Spleen (tissue), 11 donors: ENCODE results near the gene CIDEB. TPM values are rescaled to one million over a fixed set of nuclear protein-coding genes. Genes with fewer than 3 reads are reported as not detected.

ENCODE experiments used
- DNase-seq: peaks from one replicate; pipeline ENCODE4 v3.0.0-alpha.2; 2020
- H3K27ac ChIP-seq, 8 donors: fragments of 200-600 bp; sonication (generic) in 7 of 8; 1 replicate in 4 of 8; 2 replicates in 4 of 8; pipeline versions ENCODE4 v1.5.0 to v1.8.0; 2016 to 2021; ENCODE audit warnings: inconsistent platforms in 4 of 8, mild to moderate bottlenecking in 4 of 8, moderate library complexity in 1 of 8
- H3K27me3 ChIP-seq, 7 donors: fragments of 200-600 bp; sonication (generic) in 6 of 7; replicated peaks in 1 of 7; 1 replicate in 4 of 7; 2 replicates in 3 of 7; pipeline versions ENCODE4 v1.5.0 to v1.8.0; 2016 to 2021; ENCODE audit warnings: inconsistent platforms in 3 of 7, mild to moderate bottlenecking in 1 of 7
- H3K36me3 ChIP-seq, 6 donors: fragments of 200-600 bp; sonication (generic) in 5 of 6; 1 replicate in 4 of 6; 2 replicates in 2 of 6; pipeline versions ENCODE4 v1.5.0 to v1.8.0; 2016 to 2021; ENCODE audit warnings: inconsistent platforms in 2 of 6
- H3K4me1 ChIP-seq, 6 donors: fragments of 200-600 bp; sonication (generic) in 5 of 6; 1 replicate in 3 of 6; 2 replicates in 3 of 6; pipeline versions ENCODE4 v1.5.0 to v1.8.0; 2016 to 2021; ENCODE audit warnings: inconsistent platforms in 3 of 6
- H3K4me3 ChIP-seq, 8 donors: fragments of 200-600 bp; sonication (generic) in 7 of 8; 1 replicate in 4 of 8; 2 replicates in 4 of 8; pipeline versions ENCODE4 v1.5.0 to v1.8.0; 2016 to 2021; ENCODE audit warnings: inconsistent platforms in 4 of 8, mild to moderate bottlenecking in 4 of 8, moderate library complexity in 2 of 8
- H3K9me3 ChIP-seq, 8 donors: fragments of 200-600 bp; sonication (generic) in 7 of 8; 1 replicate in 4 of 8; 2 replicates in 4 of 8; pipeline versions ENCODE4 v1.5.0 to v1.8.0; 2016 to 2021; ENCODE audit warnings: inconsistent platforms in 4 of 8
- POLR2A ChIP-seq, 3 donors: fragments of 450-650 bp; IDR thresholded peaks; one replicate each; pipeline ENCODE4 v1.5.1; 2017; ENCODE audit warnings: antibody characterized with exemption in 3 of 3, mild to moderate bottlenecking in 1 of 3
- POLR2AphosphoS5 ChIP-seq, 3 donors: sonication (generic); formaldehyde crosslinking; IDR thresholded peaks; one replicate each; pipeline ENCODE4 v1.5.1; 2017; ENCODE audit warnings: antibody characterized with exemption in 3 of 3
- WGBS, 5 donors: extraction: QIAGEN DNeasy Blood & Tissue Kit in 3 of 5; methylation state at CpG; one replicate each; pipeline versions ENCODE4 v1.1.5 to v1.1.7; 2013 to 2018; 5-methylcytosine and 5-hydroxymethylcytosine counted together
- intact Hi-C: fragments of 100-400 bp; cut with DNase I; formaldehyde crosslinking; loops from one replicate; pipeline ENCODE4 v1.15.0; 2023; ENCODE audit warnings: low total_unique reads
- polyA plus RNA-seq, 3 donors: library from polyadenylated mRNA; stranded (reverse); fragments of 200-250 nt; gene quantifications; one replicate each; pipeline ENCODE4 v1.2.1, GENCODE V29; 2013
- total RNA-seq, 7 donors: library from RNA; depleted of rRNA in 3 of 7; stranded (reverse); fragments of >200 nt in 3 of 7; fragmentation: NEBNext Ultra II Directional in 4 of 7; extraction: Animal tissue kit (Norgen Biotek cat#: 25700) in 4 of 7; gene quantifications; one replicate each; pipeline versions ENCODE4 v1.1.0 to v1.2.1, GENCODE V29; 2016 to 2021
- TF ChIP-seq, protein P1 (sequence below), 11 experiments: fragments of 200-600 bp in 7 of 11; fragments of 450-650 bp in 4 of 11; sonication (generic) in 4 of 11; IDR thresholded peaks in 8 of 11; conservative IDR thresholded peaks in 3 of 11; 1 replicate in 7 of 11; 2 replicates in 4 of 11; pipeline versions ENCODE4 v1.4.0 to v1.8.0; 2016 to 2021; ENCODE audit warnings: antibody characterized with exemption in 11 of 11, inconsistent platforms in 4 of 11, mild to moderate bottlenecking in 1 of 11
- donor health status: healthy with polysubstance abuse.
- donor health status: DM: no; HTN: no; CAD: no; lungs with moderate emphysema.
- donor health status: DM: no; HTN: no; CAD: no.
- donor health status: Bipolar disorder and iron deficiency.
- donor health status: healthy.
- donor health status: DM: no; HTN: no; CAD: no.
- donor health status: DM: yes; HTN: yes; CAD: no.

CIDEB gene
- total and polyA plus RNA-seq, 10 donors: 31.0 to 145 (median 81.6) TPM

GRCh38 chr14:24309538-24310264, 1.9 kb upstream of the CIDEB start, which contains the start of gene LTB4R2:
Gene LTB4R2 (plus strand): TSS chr14:24310140. CDS start chr14:24310665, 525 bp downstream.
- Histone ChIP-seq H3K27ac (peak within 1 kb of the TSS; percentile 91 to 98 (median 96)), H3K36me3 (peaks cover 4 to 51% (median 33%) of the 10 kb centered on the region in 6 donors), H3K4me3 (peak within 1 kb of the TSS; percentile 64 to 88 (median 76)), H3K4me1 (peaks cover 49 to 100% (median 86%) of the 10 kb centered on the region in 6 donors), H3K9me3 (no peaks in the 10 kb centered on the region), H3K27me3 (no peaks in the 10 kb centered on the region)
- WGBS, 5 donors: 47 to 82% (median 53%) methylated on average over 5 of the region's 5 CpGs
- intact Hi-C loops: no loop called here
- TF ChIP-seq POLR2A (IDR thresholded peaks at IDR 0.05): no peak
- TF ChIP-seq POLR2AphosphoS5 (IDR thresholded peaks at IDR 0.05): no peak
- TF ChIP-seq, protein P1, sequence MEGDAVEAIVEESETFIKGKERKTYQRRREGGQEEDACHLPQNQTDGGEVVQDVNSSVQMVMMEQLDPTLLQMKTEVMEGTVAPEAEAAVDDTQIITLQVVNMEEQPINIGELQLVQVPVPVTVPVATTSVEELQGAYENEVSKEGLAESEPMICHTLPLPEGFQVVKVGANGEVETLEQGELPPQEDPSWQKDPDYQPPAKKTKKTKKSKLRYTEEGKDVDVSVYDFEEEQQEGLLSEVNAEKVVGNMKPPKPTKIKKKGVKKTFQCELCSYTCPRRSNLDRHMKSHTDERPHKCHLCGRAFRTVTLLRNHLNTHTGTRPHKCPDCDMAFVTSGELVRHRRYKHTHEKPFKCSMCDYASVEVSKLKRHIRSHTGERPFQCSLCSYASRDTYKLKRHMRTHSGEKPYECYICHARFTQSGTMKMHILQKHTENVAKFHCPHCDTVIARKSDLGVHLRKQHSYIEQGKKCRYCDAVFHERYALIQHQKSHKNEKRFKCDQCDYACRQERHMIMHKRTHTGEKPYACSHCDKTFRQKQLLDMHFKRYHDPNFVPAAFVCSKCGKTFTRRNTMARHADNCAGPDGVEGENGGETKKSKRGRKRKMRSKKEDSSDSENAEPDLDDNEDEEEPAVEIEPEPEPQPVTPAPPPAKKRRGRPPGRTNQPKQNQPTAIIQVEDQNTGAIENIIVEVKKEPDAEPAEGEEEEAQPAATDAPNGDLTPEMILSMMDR (IDR thresholded peaks at IDR 0.05 in 8 of 11, conservative IDR thresholded peaks at IDR 0.05 in 3 of 11): no peak
- DNase-seq: no peak

DNA sequence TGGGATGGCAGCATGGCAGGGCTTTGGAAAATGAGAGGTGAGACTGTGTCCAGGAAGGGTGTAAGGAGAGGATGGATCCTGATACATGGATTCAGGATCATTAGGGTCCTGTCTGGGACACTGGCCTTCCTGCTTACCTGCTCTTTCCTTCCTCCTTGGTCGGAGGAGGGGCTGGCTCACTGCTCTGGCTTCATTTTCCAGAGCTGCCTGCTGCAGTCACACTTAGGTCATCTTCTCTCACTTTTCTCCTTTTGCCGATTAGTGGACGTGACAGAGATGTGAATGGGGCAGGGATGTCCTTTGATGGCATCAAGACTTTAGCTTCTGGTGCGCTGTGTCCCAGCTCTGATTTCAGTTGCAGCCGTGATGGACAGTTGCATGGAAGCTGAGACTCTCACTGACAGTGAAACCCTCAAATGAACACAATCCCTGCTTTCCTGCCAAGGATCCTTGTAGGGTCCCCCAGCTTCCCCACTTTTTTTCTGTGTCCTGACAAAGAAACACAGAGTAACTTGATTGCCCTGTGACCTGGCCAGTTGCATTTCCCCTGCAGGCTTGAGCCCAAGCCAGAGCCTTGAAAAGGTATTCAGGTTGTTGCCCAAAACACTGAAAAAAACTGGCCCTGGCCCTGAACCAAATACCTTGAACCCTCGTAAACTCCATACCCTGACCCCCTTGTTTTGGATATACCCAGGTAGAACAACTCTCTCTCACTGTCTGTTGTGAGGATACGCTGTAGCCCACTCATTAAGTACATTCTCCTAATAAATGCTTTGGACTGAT, 756 bp upstream of the CIDEB start:
- Histone ChIP-seq H3K27ac (peak overlapping the region in 7 of 8 donors; percentile 9 to 98 (median 97)), H3K9me3 (no peaks in the 10 kb centered on the region), H3K4me1 (peaks cover 38 to 97% (median 80%) of the 10 kb centered on the region in 6 donors), H3K27me3 (no peaks in the 10 kb centered on the region), H3K4me3 (peak overlapping the region in 3 of 8 donors; percentile 73 to 87 (median 79)), H3K36me3 (peaks cover 4 to 63% (median 44%) of the 10 kb centered on the region in 6 donors)
- intact Hi-C loops: no loop called here
- TF ChIP-seq, protein P1 (IDR thresholded peaks at IDR 0.05 in 8 of 11, conservative IDR thresholded peaks at IDR 0.05 in 3 of 11): peak in 6 of 11 experiments; percentile 6 to 63 (median 44)
- TF ChIP-seq POLR2A (IDR thresholded peaks at IDR 0.05): no peak
- no peak for DNase-seq
- WGBS, 5 donors: 73 to 83% (median 78%) methylated on average over 7 of the region's 7 CpGs

DNA sequence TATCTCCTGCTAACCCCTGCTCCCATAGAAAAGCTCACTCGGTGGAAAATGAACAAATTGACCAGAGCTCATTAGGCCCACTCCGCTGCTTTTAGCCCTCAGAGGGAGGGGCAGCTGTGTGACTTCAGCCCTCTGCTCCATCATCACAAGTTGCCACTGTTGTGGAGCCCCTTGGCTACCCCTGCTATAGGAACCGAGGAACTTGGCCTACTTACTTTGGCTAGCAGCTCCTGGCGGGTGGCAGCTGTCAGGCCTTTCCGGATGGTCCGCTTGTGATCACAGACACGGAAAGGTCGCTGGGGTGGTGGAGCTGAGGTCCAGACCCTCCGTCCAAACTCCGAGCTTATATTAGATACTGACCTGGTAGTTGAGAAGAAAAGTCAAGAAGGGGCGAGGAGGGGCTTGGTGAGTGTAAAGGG, 612 bp downstream of the CIDEB start:
- DNase-seq: peak; percentile 69
- no peaks in the 10 kb centered on the region for H3K9me3 ChIP-seq
- WGBS, 5 donors: 84 to 87% (median 86%) methylated on average over 10 to 11 of the region's 11 CpGs
- peaks cover 4 to 76% (median 58%) of the 10 kb centered on the region in 6 donors for H3K36me3 ChIP-seq
- intact Hi-C loops: no loop called here
- H3K4me3 ChIP-seq: no peak overlapping the region
- H3K27ac ChIP-seq: peak overlapping the region in 2 of 8 donors; percentile 98
- TF ChIP-seq, protein P1 (IDR thresholded peaks at IDR 0.05 in 8 of 11, conservative IDR thresholded peaks at IDR 0.05 in 3 of 11): no peak
- no peak for TF ChIP-seq POLR2AphosphoS5 (IDR thresholded peaks at IDR 0.05)
- no peak for TF ChIP-seq POLR2A (IDR thresholded peaks at IDR 0.05)
- no peaks in the 10 kb centered on the region for H3K27me3 ChIP-seq
- H3K4me1 ChIP-seq: peaks cover 26 to 92% (median 67%) of the 10 kb centered on the region in 6 donors
